Left forelimb (tissue), 1 donor: ENCODE measurements around the gene LNP1.

Source experiments
- DNase-seq: peaks from one replicate; pipeline ENCODE4 v3.0.0-alpha.2; 2018; ENCODE audit warnings: low spot score

LNP1 gene

GRCh38 chr3:100399341-100400071, 1.8 kb upstream of the LNP1 start:
- DNase-seq = no peak

- DNase-seq = peak; percentile 73
Measured at GRCh38 chr3:100400419-100400779, 940 bp upstream of the LNP1 start.

- DNase-seq = peak; percentile 75
Measured at GRCh38 chr3:100401674-100402041, 319 bp downstream of the LNP1 start.

GRCh38 chr3:100402256-100402655, 917 bp downstream of the LNP1 start:
- no peak for DNase-seq

GRCh38 chr3:100402891-100403290, 1.6 kb downstream of the LNP1 start:
- DNase-seq = no peak

GRCh38 chr3:100403362-100404249, 2.3 kb downstream of the LNP1 start:
- DNase-seq = no peak

GRCh38 chr3:100404250-100404548, 2.9 kb downstream of the LNP1 start:
- DNase-seq = no peak

GRCh38 chr3:100407164-100407563, 5.8 kb downstream of the LNP1 start:
- no peak for DNase-seq

- no peak for DNase-seq
Measured at GRCh38 chr3:100407977-100408532, 6.7 kb downstream of the LNP1 start.

GRCh38 chr3:100411091-100411982, 10.0 kb downstream of the LNP1 start:
- no peak for DNase-seq

- DNase-seq = no peak
Measured at GRCh38 chr3:100412912-100413590, 11.7 kb downstream of the LNP1 start.

- no peak for DNase-seq
Measured at GRCh38 chr3:100413613-100414012, 12.3 kb downstream of the LNP1 start.

- DNase-seq = no peak
Measured at GRCh38 chr3:100416176-100416575, 14.8 kb downstream of the LNP1 start.

- DNase-seq = no peak
Measured at GRCh38 chr3:100416863-100417262, 15.5 kb downstream of the LNP1 start.

- DNase-seq = no peak
Measured at GRCh38 chr3:100419406-100419805, 18.1 kb downstream of the LNP1 start.

GRCh38 chr3:100420885-100421284, 19.5 kb downstream of the LNP1 start:
- no peak for DNase-seq

GRCh38 chr3:100423611-100424010, 22.3 kb downstream of the LNP1 start:
- DNase-seq = no peak

GRCh38 chr3:100424261-100424660, 22.9 kb downstream of the LNP1 start:
- no peak for DNase-seq

- DNase-seq = no peak
Measured at GRCh38 chr3:100425316-100425715, 24.0 kb downstream of the LNP1 start.

- DNase-seq = no peak
Measured at GRCh38 chr3:100426067-100426682, 24.8 kb downstream of the LNP1 start.

- DNase-seq = no peak
Measured at GRCh38 chr3:100427699-100428098, 26.4 kb downstream of the LNP1 start.
